Activated naive CD8-positive, alpha-beta T cell treated with anti-CD3 and anti-CD28 coated beads for 36 hours (primary cell): ENCODE data around the gene IRF3. TPM values are rescaled to one million over a fixed set of nuclear protein-coding genes. Genes with fewer than 3 reads are reported as not detected.
"Not testable (repeated sequence)": the region's sequence is repeated elsewhere in the genome, so short reads cannot be mapped to it uniquely, and the experiment has no call there.

Source experiments
- DNase-seq: peaks from one replicate; pipeline ENCODE4 v3.0.0; 2021
- H3K27ac Mint-ChIP-seq: one replicate; pipeline ENCODE4 v1.8.0; 2022; ENCODE audit warnings: mild to moderate bottlenecking, moderate library complexity, mixed read lengths
- H3K27me3 Mint-ChIP-seq: one replicate; pipeline ENCODE4 v1.8.0; 2022; ENCODE audit warnings: mild to moderate bottlenecking, mixed read lengths
- H3K36me3 Mint-ChIP-seq: one replicate; pipeline ENCODE4 v1.8.0; 2021; ENCODE audit warnings: mild to moderate bottlenecking, mixed read lengths
- H3K4me1 Mint-ChIP-seq: one replicate; pipeline ENCODE4 v1.8.0; 2021; ENCODE audit warnings: mixed read lengths
- H3K4me3 Mint-ChIP-seq: one replicate; pipeline ENCODE4 v1.8.0; 2022; ENCODE audit warnings: mild to moderate bottlenecking, moderate library complexity, mixed read lengths
- H3K9me3 Mint-ChIP-seq: one replicate; pipeline ENCODE4 v1.8.0; 2022; ENCODE audit warnings: mixed read lengths
- total RNA-seq, 2 experiments: library from RNA; stranded (reverse); gene quantifications; one replicate each; pipeline ENCODE4 v1.2.3, GENCODE V29; 2021

Gene IRF3
- total RNA-seq, 2 experiments from 2014 or later = 94.5 to 105 TPM

- DNase-seq = no peak
- H3K9me3 Mint-ChIP-seq = no peaks in the 10 kb centered on the region
- H3K4me1 Mint-ChIP-seq = peaks cover 20% of the 10 kb centered on the region
- no peaks in the 10 kb centered on the region for H3K27me3 Mint-ChIP-seq
- H3K4me3 Mint-ChIP-seq = no peak overlapping the region
- peaks cover 2% of the 10 kb centered on the region for H3K36me3 Mint-ChIP-seq
- H3K27ac Mint-ChIP-seq = no peak overlapping the region
Measured at GRCh38 chr19:49635530-49636232, 30.0 kb downstream of the IRF3 start.

- DNase-seq, H3K4me1 Mint-ChIP-seq, H3K27ac Mint-ChIP-seq, H3K4me3 Mint-ChIP-seq, H3K27me3 Mint-ChIP-seq, H3K9me3 Mint-ChIP-seq, H3K36me3 Mint-ChIP-seq: not testable (repeated sequence)
Measured at GRCh38 chr19:49633273-49633672, 32.4 kb downstream of the IRF3 start.

GRCh38 chr19:49632576-49632975 lies 33.1 kb downstream of the IRF3 start:
- Mint-ChIP-seq H3K27ac (no peak overlapping the region), H3K36me3 (peaks cover 3% of the 10 kb centered on the region), H3K9me3 (no peaks in the 10 kb centered on the region), H3K27me3 (no peaks in the 10 kb centered on the region), H3K4me1 (peaks cover 1% of the 10 kb centered on the region), H3K4me3 (no peak overlapping the region)
- no peak for DNase-seq

DNA sequence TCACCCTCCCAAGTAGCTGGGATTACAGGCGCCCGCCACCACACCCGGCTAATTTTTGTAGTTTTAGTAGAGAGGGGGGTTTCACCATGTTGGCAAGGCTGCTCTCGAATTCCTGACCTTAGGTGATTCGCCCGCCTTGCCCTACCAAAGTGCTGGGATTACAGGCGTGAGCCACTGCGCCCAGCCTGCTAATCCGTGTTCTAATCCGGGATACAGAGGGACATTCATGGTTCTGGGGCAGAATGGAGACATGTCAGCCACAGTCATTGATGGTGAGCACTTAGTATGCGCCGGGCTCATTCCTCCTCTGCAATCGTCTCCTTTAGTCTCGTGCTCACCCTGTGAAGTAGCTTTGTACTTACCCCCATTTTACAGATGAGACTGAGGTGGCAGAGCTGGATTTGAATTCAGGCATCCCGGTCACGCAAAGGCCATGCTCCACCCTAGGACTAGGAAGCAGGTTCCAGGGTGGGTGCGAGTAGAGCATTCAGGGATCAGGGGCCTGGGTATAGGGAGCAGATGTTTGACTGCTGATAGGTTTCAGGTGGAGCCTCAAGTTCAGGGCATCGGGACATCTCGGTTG lies 34.0 kb downstream of the IRF3 start:
- Mint-ChIP-seq H3K4me1 (no peaks in the 10 kb centered on the region), H3K4me3 (no peak overlapping the region), H3K9me3 (no peaks in the 10 kb centered on the region), H3K27ac (peak overlapping the region; percentile 16), H3K27me3 (no peaks in the 10 kb centered on the region), H3K36me3 (peaks cover 6% of the 10 kb centered on the region)
- no peak for DNase-seq

GRCh38 chr19:49631014-49631588 lies 34.6 kb downstream of the IRF3 start:
- H3K9me3 Mint-ChIP-seq = no peaks in the 10 kb centered on the region
- peaks cover 6% of the 10 kb centered on the region for H3K36me3 Mint-ChIP-seq
- DNase-seq = no peak
- no peak overlapping the region for H3K4me3 Mint-ChIP-seq
- no peaks in the 10 kb centered on the region for H3K27me3 Mint-ChIP-seq
- no peak overlapping the region for H3K27ac Mint-ChIP-seq
- H3K4me1 Mint-ChIP-seq = no peaks in the 10 kb centered on the region

GRCh38 chr19:49629659-49630058 lies 36.0 kb downstream of the IRF3 start:
- Mint-ChIP-seq H3K36me3 (peaks cover 6% of the 10 kb centered on the region), H3K27ac (peak overlapping the region; percentile 28), H3K4me1 (no peaks in the 10 kb centered on the region), H3K9me3 (no peaks in the 10 kb centered on the region), H3K4me3 (no peak overlapping the region), H3K27me3 (no peaks in the 10 kb centered on the region)
- no peak for DNase-seq

DNA sequence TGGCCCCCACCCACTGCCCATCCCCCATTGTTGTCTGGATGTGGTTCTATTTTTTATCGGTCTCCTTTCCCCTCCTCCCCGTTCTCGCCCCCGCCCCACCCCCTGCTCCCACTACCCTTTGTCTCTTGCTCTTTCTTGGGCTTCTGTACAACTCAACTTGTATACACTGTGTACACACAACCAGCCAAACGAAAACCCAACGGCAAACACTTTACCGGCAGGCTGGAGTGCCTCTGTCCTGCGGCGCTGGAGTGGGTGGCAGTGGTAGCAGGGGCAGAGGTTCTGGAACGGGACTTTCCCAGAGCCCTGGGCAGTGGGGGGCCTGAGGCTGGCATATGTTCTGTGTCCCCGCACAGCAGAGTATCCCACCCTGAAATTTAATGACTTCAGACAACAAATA lies 39.4 kb downstream of the IRF3 start:
- peaks cover 12% of the 10 kb centered on the region for H3K36me3 Mint-ChIP-seq
- no peaks in the 10 kb centered on the region for H3K9me3 Mint-ChIP-seq
- DNase-seq = no peak
- H3K4me1 Mint-ChIP-seq = no peaks in the 10 kb centered on the region
- no peak overlapping the region for H3K4me3 Mint-ChIP-seq
- H3K27ac Mint-ChIP-seq = no peak overlapping the region
- no peaks in the 10 kb centered on the region for H3K27me3 Mint-ChIP-seq

DNA sequence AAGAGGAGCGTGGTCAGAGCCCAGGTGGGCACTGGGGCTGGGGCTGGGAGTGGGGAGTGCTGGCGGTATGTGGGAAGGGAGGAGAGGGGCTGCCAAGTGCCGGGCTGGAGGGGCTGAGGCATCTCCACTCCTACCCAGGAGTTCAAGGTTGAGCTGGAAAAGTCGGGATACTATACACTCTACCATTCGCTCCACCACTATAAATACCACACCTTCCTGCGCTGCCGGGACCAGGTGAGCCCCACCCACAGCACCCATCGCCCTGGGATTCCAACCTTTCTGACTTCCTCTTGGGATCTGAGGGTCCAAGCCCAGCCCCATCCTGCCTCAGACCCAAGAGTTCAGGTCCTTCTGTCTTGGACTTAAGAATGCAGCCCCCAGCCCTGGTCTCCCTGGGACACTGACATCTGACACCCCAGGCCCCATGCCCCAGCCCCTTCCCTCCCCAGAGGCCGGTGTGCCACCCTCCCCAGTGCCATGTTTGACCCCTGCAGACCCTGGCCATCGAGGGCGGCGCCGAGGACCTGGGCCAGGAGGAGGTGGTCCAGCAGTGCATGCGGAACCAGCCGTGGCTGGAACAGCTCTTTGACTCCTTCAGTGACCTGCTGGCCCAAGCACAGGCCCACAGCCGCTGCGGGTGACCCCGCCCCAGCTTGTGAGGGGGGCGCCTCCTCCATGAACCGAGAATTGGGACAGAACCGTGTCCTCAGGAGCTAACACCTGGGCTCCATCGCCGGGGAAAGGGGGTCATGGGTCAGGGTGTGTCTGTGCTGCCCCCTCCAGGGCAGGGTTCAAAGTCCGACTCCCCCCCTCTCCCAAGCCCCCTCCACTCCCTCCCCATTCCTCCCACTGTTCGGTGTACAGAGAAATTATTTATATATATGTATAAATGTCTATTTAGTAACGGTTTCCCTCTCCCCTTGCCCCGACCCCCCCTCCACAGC lies 40.4 kb downstream of the IRF3 start:
- H3K27ac Mint-ChIP-seq = no peak overlapping the region
- H3K27me3 Mint-ChIP-seq = no peaks in the 10 kb centered on the region
- no peak overlapping the region for H3K4me3 Mint-ChIP-seq
- H3K9me3 Mint-ChIP-seq = no peaks in the 10 kb centered on the region
- H3K36me3 Mint-ChIP-seq = peaks cover 12% of the 10 kb centered on the region
- H3K4me1 Mint-ChIP-seq = no peaks in the 10 kb centered on the region
- no peak for DNase-seq

DNA sequence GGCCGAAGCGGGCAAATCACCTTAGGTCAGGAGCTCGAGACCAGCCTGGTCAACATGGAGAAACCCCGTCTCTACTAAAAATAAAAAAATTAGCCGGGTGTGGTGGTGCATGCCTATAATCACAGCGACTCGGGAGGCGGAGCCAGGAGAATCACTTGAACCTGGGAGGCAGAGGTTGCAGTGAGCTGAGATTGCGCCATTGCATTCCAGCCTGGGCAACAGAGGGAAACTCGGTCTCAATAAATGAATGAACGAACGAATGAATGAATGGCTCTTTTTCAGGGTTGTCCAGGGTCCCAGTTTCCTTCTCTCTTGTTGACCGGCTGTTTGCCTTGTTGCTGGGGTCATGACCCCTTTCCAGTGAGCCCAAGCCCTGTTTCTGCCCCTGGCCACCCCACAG lies 47.8 kb downstream of the IRF3 start:
- H3K27me3 Mint-ChIP-seq, H3K4me3 Mint-ChIP-seq, DNase-seq, H3K9me3 Mint-ChIP-seq: not testable (repeated sequence)
- H3K27ac Mint-ChIP-seq = peak overlapping the region; percentile 36
- peaks cover 12% of the 10 kb centered on the region for H3K4me1 Mint-ChIP-seq
- H3K36me3 Mint-ChIP-seq = peaks cover 25% of the 10 kb centered on the region

DNA sequence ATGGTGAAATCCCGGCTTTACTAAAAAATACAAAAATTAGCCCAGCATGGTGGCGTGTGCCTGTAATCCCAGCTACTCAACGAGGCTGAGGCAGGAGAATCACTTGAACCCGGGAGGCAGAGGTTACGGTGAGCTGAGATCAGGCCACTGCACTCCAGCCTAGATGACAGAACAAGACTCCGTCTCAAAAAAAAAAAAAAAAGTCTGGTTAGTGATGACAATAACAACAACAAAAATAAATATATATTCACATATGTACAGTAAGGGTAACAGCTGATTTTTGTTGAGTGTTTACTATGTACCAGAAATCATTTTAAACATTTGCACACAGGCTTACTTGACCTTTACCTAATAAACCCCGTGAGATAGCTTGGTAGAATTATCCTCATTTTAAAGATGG lies 48.7 kb downstream of the IRF3 start:
- Mint-ChIP-seq H3K27ac (no peak overlapping the region), H3K9me3 (no peaks in the 10 kb centered on the region), H3K27me3 (no peaks in the 10 kb centered on the region), H3K4me1 (peaks cover 16% of the 10 kb centered on the region), H3K36me3 (peaks cover 25% of the 10 kb centered on the region), H3K4me3 (no peak overlapping the region)
- DNase-seq = no peak

DNA sequence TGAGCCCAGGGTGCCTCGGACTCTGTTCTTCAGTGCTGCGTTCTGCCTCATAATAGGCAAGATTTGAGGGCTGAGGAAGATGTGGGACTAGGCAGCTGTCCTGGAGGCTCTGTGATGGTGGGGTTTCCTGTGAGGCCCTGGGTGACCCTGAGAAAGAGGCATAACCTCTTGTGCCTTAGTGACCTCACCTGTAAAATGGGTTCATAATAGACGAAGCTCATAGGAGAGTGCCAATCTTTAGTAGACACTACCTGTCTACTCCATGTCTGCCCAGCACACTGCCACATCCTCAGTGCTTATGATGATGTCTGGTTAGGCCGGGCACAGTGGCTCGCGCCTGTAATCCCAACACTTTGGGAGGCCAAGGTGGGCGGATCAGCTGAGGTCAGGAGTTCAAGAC lies 49.1 kb downstream of the IRF3 start:
- Mint-ChIP-seq H3K4me3 (no peak overlapping the region), H3K36me3 (peaks cover 25% of the 10 kb centered on the region), H3K9me3 (no peaks in the 10 kb centered on the region), H3K4me1 (peaks cover 16% of the 10 kb centered on the region), H3K27ac (no peak overlapping the region), H3K27me3 (no peaks in the 10 kb centered on the region)
- no peak for DNase-seq

DNA sequence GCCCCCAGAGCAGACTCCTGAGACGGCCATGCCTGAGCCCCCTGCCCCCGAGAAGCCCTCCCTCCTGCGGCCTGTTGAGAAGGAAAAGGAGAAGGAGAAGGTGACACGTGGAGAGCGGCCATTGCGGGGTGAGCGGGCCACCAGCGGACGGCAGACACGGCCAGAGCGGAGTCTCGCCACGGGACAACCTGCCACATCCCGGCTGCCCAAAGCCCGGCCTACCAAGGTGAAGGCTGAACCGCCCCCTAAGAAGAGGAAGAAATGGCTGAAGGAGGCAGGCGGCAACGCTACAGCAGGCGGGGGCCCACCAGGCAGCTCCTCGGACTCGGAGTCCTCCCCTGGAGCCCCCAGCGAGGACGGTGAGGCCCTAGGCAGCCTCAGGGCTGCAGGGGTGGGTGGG lies 49.8 kb downstream of the IRF3 start:
- Mint-ChIP-seq H3K4me1 (peaks cover 16% of the 10 kb centered on the region), H3K36me3 (peaks cover 25% of the 10 kb centered on the region), H3K9me3 (no peaks in the 10 kb centered on the region), H3K4me3 (no peak overlapping the region), H3K27me3 (no peaks in the 10 kb centered on the region), H3K27ac (no peak overlapping the region)
- DNase-seq = no peak

DNA sequence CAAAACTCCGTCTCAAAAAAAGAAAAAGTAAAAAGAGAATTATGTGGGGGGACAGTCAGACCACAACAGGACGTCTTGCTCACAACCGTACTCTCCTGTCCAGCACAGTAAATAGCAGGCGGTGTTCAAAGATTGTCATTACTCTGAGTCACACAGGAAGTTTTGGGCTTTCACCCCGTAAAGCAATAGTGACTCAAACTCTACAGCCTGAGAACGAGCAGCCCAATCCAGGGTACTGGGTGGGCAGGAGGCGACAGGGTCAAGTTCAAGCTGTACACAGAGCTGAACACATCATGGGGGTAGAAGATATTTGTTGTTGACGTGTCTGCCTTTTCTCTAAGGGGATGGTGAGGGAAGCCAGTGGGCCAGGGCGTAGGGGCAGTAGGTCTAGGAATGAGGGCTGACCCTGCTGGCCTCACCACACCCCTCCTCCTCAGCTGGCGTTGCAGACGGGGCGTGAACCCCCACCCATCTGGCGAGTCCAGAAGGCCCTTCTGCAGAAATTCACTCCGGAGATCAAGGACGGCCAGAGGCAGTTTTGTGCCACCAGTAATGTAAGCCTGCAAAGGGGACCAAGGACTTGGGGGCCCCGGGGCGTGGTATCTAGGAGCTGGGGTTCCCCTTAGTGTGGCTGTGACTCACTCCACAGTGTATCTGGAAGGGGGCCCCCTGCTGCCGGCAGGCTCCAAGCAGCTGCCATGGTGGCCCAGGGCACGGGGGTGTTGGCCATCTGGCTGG lies 51.4 kb downstream of the IRF3 start:
- Mint-ChIP-seq H3K27ac (peak overlapping the region; percentile 56), H3K9me3 (no peaks in the 10 kb centered on the region)

GRCh38 chr19:49613374-49613773 lies 52.3 kb downstream of the IRF3 start:
- no peak for DNase-seq
- Mint-ChIP-seq H3K4me3 (no peak overlapping the region), H3K27me3 (no peaks in the 10 kb centered on the region), H3K36me3 (peaks cover 27% of the 10 kb centered on the region), H3K9me3 (no peaks in the 10 kb centered on the region), H3K4me1 (peaks cover 16% of the 10 kb centered on the region), H3K27ac (peak overlapping the region; percentile 56)

More for the DNA sequence above, 51.4 kb downstream of the IRF3 start:
- H3K4me3 Mint-ChIP-seq = no peak overlapping the region
- DNase-seq = peak; percentile 45
- peaks cover 16% of the 10 kb centered on the region for H3K4me1 Mint-ChIP-seq
- H3K36me3 Mint-ChIP-seq = peaks cover 27% of the 10 kb centered on the region
- H3K27me3 Mint-ChIP-seq = no peaks in the 10 kb centered on the region
